ENCODE results near the gene NYAP2. TPM values are rescaled to one million over a fixed set of nuclear protein-coding genes. Genes with fewer than 3 reads are reported as not detected.

The NYAP2 gene
- polyA plus RNA-seq, 3 donors = not detected

DNA sequence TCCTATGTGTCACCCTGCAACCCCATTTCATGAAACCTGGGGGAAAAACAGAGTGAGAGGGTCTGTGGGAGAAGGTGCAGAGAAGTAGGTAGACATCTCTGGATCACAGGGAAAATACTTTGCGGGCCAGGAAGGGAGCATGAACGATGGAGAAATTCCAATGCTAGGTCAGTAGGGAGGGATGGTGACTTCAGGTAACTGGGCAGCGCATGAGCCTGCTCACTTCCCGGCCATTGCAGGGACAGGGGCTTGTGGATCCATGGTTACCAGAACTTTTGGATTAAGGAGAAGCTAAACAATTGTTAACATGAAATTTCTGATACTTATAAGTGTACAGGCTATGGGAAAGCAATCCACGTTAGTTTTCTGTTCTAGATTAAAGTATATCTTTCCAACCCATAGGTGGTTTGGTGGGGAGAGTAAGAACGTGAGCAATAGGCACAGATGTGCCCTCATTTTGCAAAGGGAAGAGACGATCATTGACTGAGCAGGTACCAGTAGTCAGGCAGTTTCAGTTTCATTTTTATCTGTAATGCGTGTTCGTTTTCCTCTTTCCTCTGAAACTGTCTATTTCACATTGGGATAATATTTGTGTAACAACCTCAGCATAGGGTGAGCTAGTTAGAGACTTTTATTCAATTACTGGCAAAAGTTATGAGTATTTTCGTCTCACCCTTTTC is 65.0 kb downstream of the NYAP2 start:
- peaks cover 0 to 4% (median 0%) of the 10 kb centered on the region in 3 donors for H3K27me3 Mint-ChIP-seq (ENCODE audit: low read depth in 3 of 3)
- H3K9me3 Mint-ChIP-seq = no peaks in the 10 kb centered on the region
- H4K20me1 ChIP-seq (ENCODE audit: insufficient read depth, low read length) = no peaks in the 10 kb centered on the region
- no peaks in the 10 kb centered on the region for H3K4me1 ChIP-seq (ENCODE audit: control insufficient read depth in 1 of 2, insufficient read depth in 2 of 2, low read length in 2 of 2)
- no peak overlapping the region for H3K9ac ChIP-seq (ENCODE audit: insufficient read depth, low read length, poor library complexity, severe bottlenecking)
- peak overlapping the region in 1 of 7 donors; percentile 55 for H3K27ac Mint-ChIP-seq
- no peaks in the 10 kb centered on the region for H3K36me3 ChIP-seq (replicated peaks in 1 of 2; ENCODE audit: control insufficient read depth in 1 of 2, insufficient read depth in 2 of 2, low read length in 2 of 2)
- H3K4me3 Mint-ChIP-seq = peak overlapping the region in 1 of 2 donors; percentile 69
- H3K79me2 ChIP-seq (ENCODE audit: insufficient read depth, low read length) = no peaks in the 10 kb centered on the region
- H3K4me1 Mint-ChIP-seq = peaks cover 8% of the 10 kb centered on the region
- H3K36me3 Mint-ChIP-seq = no peaks in the 10 kb centered on the region
- no peaks in the 10 kb centered on the region for H3K9me3 ChIP-seq (replicated peaks in 1 of 2; ENCODE audit: control insufficient read depth in 1 of 2, insufficient read depth in 1 of 2, low read length in 2 of 2)
- intact Hi-C loops (cut with micrococcal nuclease) = no loop called here
- no peak for DNase-seq
- TF ChIP-seq, protein P1, sequence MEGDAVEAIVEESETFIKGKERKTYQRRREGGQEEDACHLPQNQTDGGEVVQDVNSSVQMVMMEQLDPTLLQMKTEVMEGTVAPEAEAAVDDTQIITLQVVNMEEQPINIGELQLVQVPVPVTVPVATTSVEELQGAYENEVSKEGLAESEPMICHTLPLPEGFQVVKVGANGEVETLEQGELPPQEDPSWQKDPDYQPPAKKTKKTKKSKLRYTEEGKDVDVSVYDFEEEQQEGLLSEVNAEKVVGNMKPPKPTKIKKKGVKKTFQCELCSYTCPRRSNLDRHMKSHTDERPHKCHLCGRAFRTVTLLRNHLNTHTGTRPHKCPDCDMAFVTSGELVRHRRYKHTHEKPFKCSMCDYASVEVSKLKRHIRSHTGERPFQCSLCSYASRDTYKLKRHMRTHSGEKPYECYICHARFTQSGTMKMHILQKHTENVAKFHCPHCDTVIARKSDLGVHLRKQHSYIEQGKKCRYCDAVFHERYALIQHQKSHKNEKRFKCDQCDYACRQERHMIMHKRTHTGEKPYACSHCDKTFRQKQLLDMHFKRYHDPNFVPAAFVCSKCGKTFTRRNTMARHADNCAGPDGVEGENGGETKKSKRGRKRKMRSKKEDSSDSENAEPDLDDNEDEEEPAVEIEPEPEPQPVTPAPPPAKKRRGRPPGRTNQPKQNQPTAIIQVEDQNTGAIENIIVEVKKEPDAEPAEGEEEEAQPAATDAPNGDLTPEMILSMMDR (IDR thresholded peaks at IDR 0.05) = no peak
- peak overlapping the region; percentile 30 for H2AFZ ChIP-seq (ENCODE audit: insufficient read depth, low read depth, low read length, poor library complexity, severe bottlenecking)
- H3K27me3 ChIP-seq (ENCODE audit: control insufficient read depth in 2 of 2, insufficient read depth in 2 of 2, low read length in 2 of 2) = no peaks in the 10 kb centered on the region
- WGBS (ENCODE audit: insufficient coverage) = 90% methylated on average over 4 of the region's 10 CpGs
- H3K27ac ChIP-seq (ENCODE audit: low read depth in 1 of 2, low read length in 2 of 2) = no peak overlapping the region
- H3K4me2 ChIP-seq (replicated peaks; ENCODE audit: extremely low read depth, low read length, poor library complexity, severe bottlenecking) = peak overlapping the region; percentile 56
- peak overlapping the region in 2 of 3 experiments; percentile 22 to 50 for H3K4me3 ChIP-seq (replicated peaks in 1 of 3; ENCODE audit: low read depth in 2 of 3, low read length in 3 of 3)

DNA sequence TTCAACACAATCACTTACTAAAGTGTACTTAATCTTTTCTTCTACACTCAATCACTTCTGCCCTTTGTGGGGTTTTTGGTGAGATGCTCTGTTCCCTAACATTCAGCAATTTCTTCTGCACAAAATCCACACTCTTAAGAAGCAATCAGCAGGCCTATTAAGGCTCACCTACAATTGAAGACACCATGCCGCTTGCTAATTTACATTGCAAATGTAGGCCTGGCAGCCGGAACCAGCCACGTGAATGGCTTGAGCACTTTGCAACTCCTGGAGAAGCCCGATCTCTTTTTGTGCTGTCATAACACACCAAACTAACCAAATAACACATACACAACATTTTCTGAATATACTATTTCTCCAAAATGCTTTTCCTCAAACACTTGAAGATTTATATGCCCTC is 66.3 kb downstream of the NYAP2 start:
- Mint-ChIP-seq H3K27ac (no peak overlapping the region), H3K9me3 (no peaks in the 10 kb centered on the region), H3K27me3 (ENCODE audit: low read depth in 3 of 3) (peaks cover 0 to 2% (median 0%) of the 10 kb centered on the region in 3 donors), H3K4me1 (peaks cover 8% of the 10 kb centered on the region), H3K36me3 (no peaks in the 10 kb centered on the region), H3K4me3 (no peak overlapping the region)
- 93% methylated on average over 3 of the region's 4 CpGs for whole genome bisulfite sequencing (ENCODE audit: insufficient coverage)
- H3K4me3 ChIP-seq (replicated peaks in 1 of 3; ENCODE audit: low read depth in 2 of 3, low read length in 3 of 3) = no peak overlapping the region
- DNase-seq = no peak
- H4K20me1 ChIP-seq (ENCODE audit: insufficient read depth, low read length) = no peaks in the 10 kb centered on the region
- H3K79me2 ChIP-seq (ENCODE audit: insufficient read depth, low read length) = no peaks in the 10 kb centered on the region
- H3K27me3 ChIP-seq (ENCODE audit: control insufficient read depth in 2 of 2, insufficient read depth in 2 of 2, low read length in 2 of 2) = no peaks in the 10 kb centered on the region
- no peak overlapping the region for H2AFZ ChIP-seq (ENCODE audit: insufficient read depth, low read depth, low read length, poor library complexity, severe bottlenecking)
- H3K4me1 ChIP-seq (ENCODE audit: control insufficient read depth in 1 of 2, insufficient read depth in 2 of 2, low read length in 2 of 2) = no peaks in the 10 kb centered on the region
- intact Hi-C loops (cut with micrococcal nuclease) = no loop called here
- H3K27ac ChIP-seq (ENCODE audit: low read depth in 1 of 2, low read length in 2 of 2) = no peak overlapping the region
- H3K36me3 ChIP-seq (replicated peaks in 1 of 2; ENCODE audit: control insufficient read depth in 1 of 2, insufficient read depth in 2 of 2, low read length in 2 of 2) = no peaks in the 10 kb centered on the region
- H3K9ac ChIP-seq (ENCODE audit: insufficient read depth, low read length, poor library complexity, severe bottlenecking) = no peak overlapping the region
- H3K9me3 ChIP-seq (replicated peaks in 1 of 2; ENCODE audit: control insufficient read depth in 1 of 2, insufficient read depth in 1 of 2, low read length in 2 of 2) = no peaks in the 10 kb centered on the region
- no peak overlapping the region for H3K4me2 ChIP-seq (replicated peaks; ENCODE audit: extremely low read depth, low read length, poor library complexity, severe bottlenecking)
- TF ChIP-seq, protein P1 (IDR thresholded peaks at IDR 0.05) = no peak
